Gastroesophageal sphincter (tissue), 4 donors: ENCODE results near the gene FZD10. TPM values are rescaled to one million over a fixed set of nuclear protein-coding genes. Genes with fewer than 3 reads are reported as not detected.

Source experiments
- ATAC-seq: fragments of 150-250 bp; one replicate; pipeline ENCODE4 v1.9.1; 2016; ENCODE audit warnings: mild to moderate bottlenecking, moderate library complexity
- H3K27ac ChIP-seq, 4 donors: fragments of 200-600 bp; sonication (generic) in 3 of 4; 1 replicate in 3 of 4; 2 replicates in 1 of 4; pipeline ENCODE4 v1.5.1; 2016 to 2019
- H3K27me3 ChIP-seq: fragments of 200-600 bp; sonication (generic); one replicate; pipeline ENCODE4 v1.5.1; 2019
- H3K36me3 ChIP-seq, 2 donors: fragments of 200-600 bp; sonication (generic); one replicate each; pipeline ENCODE4 v1.5.1; 2019; ENCODE audit warnings: control low read depth in 1 of 2
- H3K4me1 ChIP-seq, 3 donors: fragments of 200-600 bp; sonication (generic); 1 replicate in 2 of 3; 2 replicates in 1 of 3; pipeline ENCODE4 v1.5.1; 2016 to 2019; ENCODE audit warnings: control low read depth in 2 of 3
- H3K4me3 ChIP-seq, 2 donors: fragments of 200-600 bp; sonication (generic); one replicate each; pipeline ENCODE4 v1.5.1; 2019; ENCODE audit warnings: mild to moderate bottlenecking in 1 of 2, moderate library complexity in 1 of 2
- H3K9me3 ChIP-seq, 3 donors: fragments of 200-600 bp; sonication (generic); one replicate each; pipeline ENCODE4 v1.5.1; 2017 to 2019; ENCODE audit warnings: control low read depth in 2 of 3
- EP300 ChIP-seq: sonication (generic); formaldehyde crosslinking; IDR thresholded peaks from one replicate; pipeline ENCODE4 v1.6.1; 2017; ENCODE audit warnings: antibody characterized with exemption, mild to moderate bottlenecking
- POLR2A ChIP-seq, 2 donors: fragments of 450-650 bp; IDR thresholded peaks; one replicate each; pipeline ENCODE4 v1.6.1; 2017; ENCODE audit warnings: antibody characterized with exemption in 2 of 2, mild to moderate bottlenecking in 2 of 2, moderate library complexity in 1 of 2
- POLR2AphosphoS5 ChIP-seq: sonication (generic); formaldehyde crosslinking; IDR thresholded peaks from one replicate; pipeline ENCODE4 v1.6.1; 2017; ENCODE audit warnings: antibody characterized with exemption
- WGBS, 2 donors: methylation state at CpG; one replicate each; pipeline ENCODE4 v1.1.5; 2018; ENCODE audit warnings: low coverage in 1 of 2; 5-methylcytosine and 5-hydroxymethylcytosine counted together
- total RNA-seq, 4 donors: library from RNA; depleted of rRNA; stranded (reverse); fragments of >200 nt; gene quantifications; one replicate each; pipeline ENCODE4 v1.1.0, GENCODE V29; 2016
- TF ChIP-seq, protein P1 (sequence below), 4 experiments: fragments of 200-600 bp in 2 of 4; fragments of 450-650 bp in 2 of 4; sonication (generic) in 1 of 4; IDR thresholded peaks; one replicate each; pipeline ENCODE4 v1.5.1; 2017 to 2019; ENCODE audit warnings: antibody characterized with exemption in 4 of 4, mild to moderate bottlenecking in 2 of 4, moderate library complexity in 2 of 4

FZD10 gene
- total RNA-seq, 4 donors from 2014 or later = 0.94 to 1.6 (median 1.1) TPM; not detected in 1

DNA sequence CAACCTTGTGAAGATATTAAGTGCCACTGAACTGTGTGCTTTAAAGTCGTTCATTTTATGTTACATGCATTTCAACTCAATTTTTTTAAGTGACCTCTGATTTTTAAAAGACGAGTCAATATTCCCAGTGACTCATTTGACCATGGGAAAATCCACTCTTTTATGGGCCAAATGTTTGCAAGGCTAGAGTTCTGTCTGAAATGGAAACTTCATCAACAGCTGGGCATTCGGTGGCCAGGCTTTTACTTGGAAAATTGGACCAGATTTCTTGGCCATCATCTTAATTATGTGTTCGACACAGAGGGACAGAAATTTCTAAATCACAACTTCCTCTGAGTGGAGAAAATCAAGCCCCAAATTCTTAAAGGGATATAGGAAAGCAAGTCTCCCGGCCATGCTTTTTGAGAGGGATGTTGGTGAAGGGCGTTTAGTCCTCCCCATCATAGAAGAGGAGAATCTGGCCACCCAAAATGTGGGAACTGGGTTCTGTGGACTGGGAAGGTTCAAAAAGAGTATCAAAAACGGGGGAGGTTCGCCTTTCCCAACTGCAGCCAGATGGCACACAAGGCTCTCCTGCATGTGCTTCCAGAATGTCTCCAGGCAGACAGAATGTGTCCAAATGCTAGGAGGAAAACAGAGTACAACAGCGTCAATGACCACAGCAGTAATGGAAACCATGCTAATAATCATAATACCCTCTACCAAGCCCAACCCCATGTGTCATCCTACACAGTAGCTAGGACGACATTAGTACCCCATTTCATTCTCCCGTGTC is 40.9 kb upstream of the FZD10 start:
- H3K27me3 ChIP-seq = peaks cover 29% of the 10 kb centered on the region
- TF ChIP-seq POLR2AphosphoS5 (no peak), EP300 (no peak), POLR2A (IDR thresholded peaks at IDR 0.05) (no peak)
- TF ChIP-seq, protein P1, sequence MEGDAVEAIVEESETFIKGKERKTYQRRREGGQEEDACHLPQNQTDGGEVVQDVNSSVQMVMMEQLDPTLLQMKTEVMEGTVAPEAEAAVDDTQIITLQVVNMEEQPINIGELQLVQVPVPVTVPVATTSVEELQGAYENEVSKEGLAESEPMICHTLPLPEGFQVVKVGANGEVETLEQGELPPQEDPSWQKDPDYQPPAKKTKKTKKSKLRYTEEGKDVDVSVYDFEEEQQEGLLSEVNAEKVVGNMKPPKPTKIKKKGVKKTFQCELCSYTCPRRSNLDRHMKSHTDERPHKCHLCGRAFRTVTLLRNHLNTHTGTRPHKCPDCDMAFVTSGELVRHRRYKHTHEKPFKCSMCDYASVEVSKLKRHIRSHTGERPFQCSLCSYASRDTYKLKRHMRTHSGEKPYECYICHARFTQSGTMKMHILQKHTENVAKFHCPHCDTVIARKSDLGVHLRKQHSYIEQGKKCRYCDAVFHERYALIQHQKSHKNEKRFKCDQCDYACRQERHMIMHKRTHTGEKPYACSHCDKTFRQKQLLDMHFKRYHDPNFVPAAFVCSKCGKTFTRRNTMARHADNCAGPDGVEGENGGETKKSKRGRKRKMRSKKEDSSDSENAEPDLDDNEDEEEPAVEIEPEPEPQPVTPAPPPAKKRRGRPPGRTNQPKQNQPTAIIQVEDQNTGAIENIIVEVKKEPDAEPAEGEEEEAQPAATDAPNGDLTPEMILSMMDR (IDR thresholded peaks at IDR 0.05) = no peak
- H3K36me3 ChIP-seq = no peaks in the 10 kb centered on the region
- no peak overlapping the region for H3K4me3 ChIP-seq
- ATAC-seq = no peak
- H3K9me3 ChIP-seq = no peaks in the 10 kb centered on the region
- H3K27ac ChIP-seq = no peak overlapping the region
- 31 to 53% methylated on average over 7 to 10 of the region's 11 CpGs for WGBS, 2 donors
- H3K4me1 ChIP-seq = no peaks in the 10 kb centered on the region

DNA sequence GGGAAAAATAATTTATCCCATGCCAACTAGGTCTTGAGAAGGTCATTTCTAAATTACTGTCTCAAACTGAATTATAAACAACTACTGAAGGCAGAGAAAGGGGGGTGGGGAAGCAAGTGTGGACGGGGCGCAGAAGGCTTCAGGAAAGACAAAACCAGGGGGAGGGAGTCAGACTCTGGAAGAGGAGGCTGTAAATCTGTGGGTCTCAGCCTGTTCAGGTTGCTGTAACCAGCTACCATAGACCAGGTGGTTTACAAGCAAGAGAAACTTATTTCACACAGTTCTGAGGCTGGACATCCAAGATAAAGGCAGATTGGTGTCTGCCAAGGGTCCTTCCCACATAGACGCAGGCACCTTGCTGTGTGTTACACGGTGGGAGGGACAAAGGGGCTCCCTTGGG is 39.9 kb upstream of the FZD10 start:
- TF ChIP-seq POLR2A (IDR thresholded peaks at IDR 0.05) = no peak
- TF ChIP-seq, protein P1 (IDR thresholded peaks at IDR 0.05) = no peak
- TF ChIP-seq EP300 = no peak
- WGBS, 2 donors = 27 to 100% methylated on average over 1 to 3 of the region's 4 CpGs

DNA sequence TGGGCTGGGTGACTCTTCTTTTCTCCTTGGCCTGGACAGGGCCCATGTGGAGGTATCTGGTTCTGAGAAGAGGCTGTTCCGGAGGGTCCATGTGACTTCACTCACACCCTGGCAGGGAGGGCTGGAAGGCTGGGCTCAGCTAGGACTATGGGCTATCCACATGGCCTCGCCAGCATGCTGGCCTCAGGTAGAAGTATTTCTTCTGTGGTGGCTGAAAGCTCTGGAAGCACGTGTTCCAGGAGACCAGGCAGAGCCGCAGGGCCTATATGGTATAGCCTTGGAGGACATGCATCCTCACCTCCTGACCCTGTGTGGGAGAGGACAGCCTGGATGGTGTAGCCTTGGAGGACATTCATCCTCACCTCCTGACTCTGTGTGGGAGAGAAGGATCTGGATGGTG is 38.2 kb upstream of the FZD10 start:
- TF ChIP-seq, protein P1 (IDR thresholded peaks at IDR 0.05) = no peak
- TF ChIP-seq EP300 (no peak), POLR2A (IDR thresholded peaks at IDR 0.05) (no peak), POLR2AphosphoS5 (no peak)
- H3K9me3 ChIP-seq = peaks cover 0 to 6% (median 0%) of the 10 kb centered on the region in 3 donors

More for the DNA sequence above, 39.9 kb upstream of the FZD10 start:
- H3K4me1 ChIP-seq = no peaks in the 10 kb centered on the region
- H3K4me3 ChIP-seq = no peak overlapping the region
- H3K36me3 ChIP-seq = no peaks in the 10 kb centered on the region
- H3K27me3 ChIP-seq = peaks cover 29% of the 10 kb centered on the region
- no peak for ATAC-seq
- no peaks in the 10 kb centered on the region for H3K9me3 ChIP-seq
- H3K27ac ChIP-seq = no peak overlapping the region

DNA sequence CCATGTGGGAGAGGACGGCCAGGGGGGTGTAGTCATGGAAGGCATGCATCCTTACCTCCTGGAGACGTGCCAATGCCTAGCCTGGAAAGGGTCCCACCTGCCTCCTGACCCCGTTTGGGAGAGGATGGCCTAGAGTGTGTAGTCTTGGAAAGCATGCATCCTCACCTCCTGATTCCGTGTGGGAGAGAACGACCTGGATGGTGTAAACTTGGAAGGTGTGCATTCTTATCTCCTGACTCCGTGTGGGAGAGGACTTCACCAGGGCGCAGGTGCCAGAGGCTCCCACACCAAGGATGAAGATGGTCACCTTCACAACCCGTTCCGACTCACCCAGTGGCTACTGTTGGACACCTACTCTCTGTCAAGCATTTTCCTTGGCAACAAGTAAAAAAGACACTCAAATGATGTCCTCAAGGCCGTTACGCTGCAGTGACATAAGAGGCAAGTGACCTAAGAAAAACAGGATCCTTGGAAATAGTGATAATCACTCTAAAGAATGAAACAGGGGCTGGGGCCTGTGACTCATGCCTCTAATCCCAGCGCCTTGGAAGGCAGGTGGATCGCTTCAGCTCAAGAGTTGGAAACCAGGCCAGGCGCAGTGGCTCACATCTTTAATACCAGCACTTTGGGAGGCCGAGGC is 37.5 kb upstream of the FZD10 start:
- H3K36me3 ChIP-seq = no peaks in the 10 kb centered on the region
- peaks cover 0 to 12% (median 0%) of the 10 kb centered on the region in 3 donors for H3K9me3 ChIP-seq
- peaks cover 22% of the 10 kb centered on the region for H3K27me3 ChIP-seq
- H3K4me3 ChIP-seq = no peak overlapping the region
- WGBS, 2 donors = 74 to 77% methylated on average over 8 to 14 of the region's 15 CpGs
- ATAC-seq = no peak
- TF ChIP-seq, protein P1 (IDR thresholded peaks at IDR 0.05) = no peak
- TF ChIP-seq POLR2A (IDR thresholded peaks at IDR 0.05) (no peak), POLR2AphosphoS5 (no peak), EP300 (no peak)
- H3K4me1 ChIP-seq = no peaks in the 10 kb centered on the region
- no peak overlapping the region for H3K27ac ChIP-seq

More for the DNA sequence above, 38.2 kb upstream of the FZD10 start:
- WGBS, 2 donors = no CpG with 5 or more reads among the region's 4 CpGs
- H3K27ac ChIP-seq = no peak overlapping the region
- no peak overlapping the region for H3K4me3 ChIP-seq
- H3K4me1 ChIP-seq = no peaks in the 10 kb centered on the region
- peaks cover 22% of the 10 kb centered on the region for H3K27me3 ChIP-seq
- no peak for ATAC-seq
- no peaks in the 10 kb centered on the region for H3K36me3 ChIP-seq
